EL (cell line): ENCODE measurements around the gene TCEANC.

Experiments
- DNase-seq: peaks from one replicate; pipeline ENCODE4 v3.0.0-alpha.2; 2016

The TCEANC gene

GRCh38 chrX:13694359-13694758 is 41.4 kb downstream of the TCEANC start:
- DNase-seq: peak; percentile 21

GRCh38 chrX:13694983-13695382 is 42.0 kb downstream of the TCEANC start:
- DNase-seq: no peak

- DNase-seq: no peak
These were observed 42.7 kb downstream of the TCEANC start for GRCh38 chrX:13695601-13696115.

GRCh38 chrX:13697455-13697854 is 44.5 kb downstream of the TCEANC start:
- DNase-seq: no peak

GRCh38 chrX:13697976-13698375 is 45.0 kb downstream of the TCEANC start:
- DNase-seq: no peak

- no peak for DNase-seq
These were observed 45.5 kb downstream of the TCEANC start for GRCh38 chrX:13698432-13698831.

GRCh38 chrX:13699183-13699826 is 46.4 kb downstream of the TCEANC start:
- DNase-seq: peak; percentile 8

- DNase-seq: no peak
These were observed 47.4 kb downstream of the TCEANC start for GRCh38 chrX:13700380-13700779.

- no peak for DNase-seq
These were observed 49.3 kb downstream of the TCEANC start for GRCh38 chrX:13702111-13702789.

GRCh38 chrX:13703135-13703534 is 50.2 kb downstream of the TCEANC start:
- DNase-seq: no peak

GRCh38 chrX:13703589-13703988 is 50.6 kb downstream of the TCEANC start:
- DNase-seq: no peak

- no peak for DNase-seq
These were observed 58.2 kb downstream of the TCEANC start for GRCh38 chrX:13711141-13711540.
